Endodermal cell (in vitro differentiated cells): ENCODE data around the gene MYOF. TPM values are rescaled to one million over a fixed set of nuclear protein-coding genes. Genes with fewer than 3 reads are reported as not detected.

Experiments
- DNase-seq: peaks from one replicate; pipeline ENCODE4 v3.0.0-alpha.2; 2017
- H3K27ac ChIP-seq: 2 replicates; pipeline ENCODE4 v1.5.1; 2013; ENCODE audit warnings: mild to moderate bottlenecking, low read depth, low read length, moderate library complexity
- H3K27me3 ChIP-seq: 2 replicates; pipeline ENCODE4 v1.6.1; 2013; ENCODE audit warnings: mild to moderate bottlenecking, low read length, moderate library complexity; ENCODE audit not compliant: insufficient read depth, control insufficient read depth, poor library complexity, severe bottlenecking
- H3K36me3 ChIP-seq: 2 replicates; pipeline ENCODE4 v1.7.0; 2013; ENCODE audit warnings: mild to moderate bottlenecking, low read length, moderate library complexity; ENCODE audit not compliant: control insufficient read depth, insufficient read depth
- H3K4me1 ChIP-seq: one replicate; pipeline ENCODE4 v1.7.0; 2013; ENCODE audit warnings: low read length; ENCODE audit not compliant: control insufficient read depth, insufficient read depth
- H3K4me3 ChIP-seq: 2 replicates; pipeline ENCODE4 v1.5.1; 2013; ENCODE audit warnings: mild to moderate bottlenecking, low read length, moderate library complexity
- H3K9ac ChIP-seq: 2 replicates; pipeline ENCODE4 v1.6.1; 2013; ENCODE audit warnings: mild to moderate bottlenecking, low read length, moderate library complexity; ENCODE audit not compliant: poor library complexity, severe bottlenecking; ENCODE audit errors: extremely low read depth
- H3K9me3 ChIP-seq: 2 replicates; pipeline ENCODE4 v1.6.1; 2013; ENCODE audit warnings: mild to moderate bottlenecking, low read length, moderate library complexity; ENCODE audit not compliant: control insufficient read depth
- H3K27ac Mint-ChIP-seq: 2 replicates; pipeline ENCODE4 v1.8.0; 2020; ENCODE audit warnings: mixed read lengths
- H3K27me3 Mint-ChIP-seq: 2 replicates; pipeline ENCODE4 v1.8.0; 2021; ENCODE audit warnings: mild to moderate bottlenecking, mixed read lengths; ENCODE audit not compliant: insufficient read depth
- H3K36me3 Mint-ChIP-seq: 2 replicates; pipeline ENCODE4 v1.8.0; 2020; ENCODE audit warnings: low read depth, mixed read lengths
- H3K4me1 Mint-ChIP-seq: 2 replicates; pipeline ENCODE4 v1.8.0; 2020; ENCODE audit warnings: mixed read lengths
- H3K4me3 Mint-ChIP-seq: 2 replicates; pipeline ENCODE4 v1.8.0; 2020; ENCODE audit warnings: mild to moderate bottlenecking, moderate library complexity, mixed read lengths
- H3K9me3 Mint-ChIP-seq: 2 replicates; pipeline ENCODE4 v1.8.0; 2020; ENCODE audit warnings: mild to moderate bottlenecking, mixed read lengths
- CTCF ChIP-seq: fragments of 200-600 bp; sonication (generic); conservative IDR thresholded peaks from 2 replicates; pipeline ENCODE4 v1.5.0; 2021; ENCODE audit warnings: antibody characterized with exemption, mild to moderate bottlenecking
- WGBS, 2 experiments: methylation state at CpG; one replicate each; pipeline versions ENCODE4 v1.1.5 to v1.1.7; 2013; ENCODE audit warnings: missing lambda C conversion rate in 2 of 2, mixed read lengths in 1 of 2; ENCODE audit not compliant: insufficient coverage in 1 of 2, insufficient read length in 1 of 2; 5-methylcytosine and 5-hydroxymethylcytosine counted together
- total RNA-seq, 2 donors: library from RNA; stranded (reverse); fragmentation: NEBNext Ultra II Directional in 1 of 2; extraction: Animal tissue kit (Norgen Biotek cat#: 25700) in 1 of 2; gene quantifications; 2 replicates in 1 of 2; 3 replicates in 1 of 2; pipeline ENCODE4 v1.2.1, GENCODE V29; 2021

The MYOF gene
- total RNA-seq, 2 donors from 2014 or later: 37.4 to 93.8 TPM

- TF ChIP-seq CTCF: no peak
- H3K36me3 ChIP-seq: peaks cover 17% of the 10 kb centered on the region
- H3K4me3 Mint-ChIP-seq: no peak overlapping the region
- peaks cover 46% of the 10 kb centered on the region for H3K4me1 Mint-ChIP-seq
- H3K4me1 ChIP-seq: peaks cover 12% of the 10 kb centered on the region
- no peak overlapping the region for H3K9ac ChIP-seq
- no peak overlapping the region for H3K27ac ChIP-seq
- peaks cover 21% of the 10 kb centered on the region for H3K36me3 Mint-ChIP-seq
- no peaks in the 10 kb centered on the region for H3K9me3 ChIP-seq
- H3K27me3 ChIP-seq: no peaks in the 10 kb centered on the region
- DNase-seq: peak; percentile 33
- no peak overlapping the region for H3K4me3 ChIP-seq
- H3K27ac Mint-ChIP-seq: no peak overlapping the region
- H3K27me3 Mint-ChIP-seq: no peaks in the 10 kb centered on the region
- H3K9me3 Mint-ChIP-seq: no peaks in the 10 kb centered on the region
- 75 to 85% methylated on average over 2 to 3 of the region's 3 CpGs for WGBS, 2 experiments
Observed at GRCh38 chr10:93417921-93418320, 64.2 kb downstream of the MYOF start.

GRCh38 chr10:93417266-93417665 lies 64.9 kb downstream of the MYOF start:
- Histone ChIP-seq H3K27ac (no peak overlapping the region), H3K4me3 (no peak overlapping the region), H3K27me3 (no peaks in the 10 kb centered on the region), H3K9ac (no peak overlapping the region), H3K36me3 (peaks cover 17% of the 10 kb centered on the region), H3K9me3 (peaks cover under 1% of the 10 kb centered on the region), H3K4me1 (peaks cover 11% of the 10 kb centered on the region)
- WGBS, 2 experiments: 93 to 97% methylated on average over 3 of the region's 3 CpGs
- Mint-ChIP-seq H3K9me3 (no peaks in the 10 kb centered on the region), H3K36me3 (peaks cover 22% of the 10 kb centered on the region), H3K27me3 (peaks cover 2% of the 10 kb centered on the region), H3K4me3 (no peak overlapping the region), H3K4me1 (peaks cover 44% of the 10 kb centered on the region), H3K27ac (no peak overlapping the region)
- DNase-seq: peak; percentile 47
- no peak for TF ChIP-seq CTCF

- Mint-ChIP-seq H3K36me3 (peaks cover 23% of the 10 kb centered on the region), H3K27me3 (peaks cover 2% of the 10 kb centered on the region), H3K27ac (no peak overlapping the region), H3K4me1 (peaks cover 39% of the 10 kb centered on the region), H3K9me3 (no peaks in the 10 kb centered on the region), H3K4me3 (no peak overlapping the region)
- no peak overlapping the region for H3K9ac ChIP-seq
- H3K4me1 ChIP-seq: peaks cover 7% of the 10 kb centered on the region
- no peak for TF ChIP-seq CTCF
- H3K4me3 ChIP-seq: no peak overlapping the region
- peak; percentile 13 for DNase-seq
- no peaks in the 10 kb centered on the region for H3K27me3 ChIP-seq
- peaks cover 21% of the 10 kb centered on the region for H3K36me3 ChIP-seq
- 96 to 100% methylated on average over 1 to 4 of the region's 4 CpGs for WGBS, 2 experiments
- peaks cover 5% of the 10 kb centered on the region for H3K9me3 ChIP-seq
- no peak overlapping the region for H3K27ac ChIP-seq
Observed at GRCh38 chr10:93416824-93417223, 65.3 kb downstream of the MYOF start.
